BLaER1 (cell line): Measurements from ENCODE around the gene NPIPB2.

Experiments
- H3K27ac ChIP-seq: shearing (Covaris generic); formaldehyde crosslinking; 2 replicates; pipeline ENCODE4 v1.8.1; 2022
- H3K27me3 ChIP-seq: shearing (Covaris generic); formaldehyde crosslinking; 2 replicates; pipeline ENCODE4 v1.8.1; 2022
- H3K36me3 ChIP-seq: shearing (Covaris generic); formaldehyde crosslinking; 2 replicates; pipeline ENCODE4 v1.8.1; 2022
- H3K4me1 ChIP-seq: shearing (Covaris generic); formaldehyde crosslinking; 2 replicates; pipeline ENCODE4 v1.8.1; 2022
- H3K4me2 ChIP-seq: shearing (Covaris generic); formaldehyde crosslinking; 2 replicates; pipeline ENCODE4 v1.8.1; 2022
- H3K4me3 ChIP-seq: shearing (Covaris generic); formaldehyde crosslinking; 2 replicates; pipeline ENCODE4 v1.8.1; 2022
- H3K9ac ChIP-seq: shearing (Covaris generic); formaldehyde crosslinking; 2 replicates; pipeline ENCODE4 v1.8.1; 2022
- H3K9me3 ChIP-seq: shearing (Covaris generic); formaldehyde crosslinking; 2 replicates; pipeline ENCODE4 v1.8.1; 2022
- H4K20me1 ChIP-seq: shearing (Covaris generic); formaldehyde crosslinking; 2 replicates; pipeline ENCODE4 v1.8.1; 2022
- Cebpa-rat ChIP-seq: shearing (Covaris generic); IDR thresholded peaks from 2 replicates; pipeline ENCODE4 v1.8.1; 2022

Gene NPIPB2

DNA sequence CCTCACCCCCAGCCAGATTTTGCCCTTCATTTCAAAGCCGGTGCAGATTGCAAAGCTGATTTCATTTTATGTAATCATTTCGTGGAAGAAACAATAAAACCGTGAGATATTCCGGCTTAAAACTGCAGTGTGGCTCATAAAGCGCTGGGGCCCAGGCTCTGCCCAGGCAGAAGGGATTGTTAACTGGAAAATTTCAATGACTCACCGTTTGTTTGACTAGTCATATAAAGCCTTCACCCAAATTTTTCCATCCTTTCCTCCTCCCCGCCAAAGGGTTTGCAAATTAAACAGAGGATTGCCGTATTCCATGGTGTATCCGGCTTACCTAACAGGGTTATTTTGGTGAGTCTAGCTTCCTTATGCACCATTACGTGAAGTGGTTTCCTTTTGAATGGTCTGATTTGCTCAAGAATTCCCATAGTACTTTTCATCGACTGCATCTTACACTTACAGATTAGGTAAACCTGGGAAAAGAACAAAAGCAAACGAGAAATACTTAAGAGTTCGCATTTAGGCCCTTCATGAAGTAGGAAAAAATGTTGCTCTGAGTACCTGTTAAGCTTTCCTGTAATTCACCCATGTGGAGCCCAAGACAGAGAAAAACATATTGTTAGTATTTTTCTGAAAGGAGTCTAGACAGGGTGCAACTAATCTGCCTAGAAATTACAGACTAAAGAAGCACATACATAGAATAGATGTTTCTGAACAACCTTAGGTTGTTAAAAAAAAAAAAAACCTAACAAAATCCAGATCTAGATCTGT is 25.1 kb downstream of the NPIPB2 start:
- no peak for TF ChIP-seq Cebpa-rat
- Histone ChIP-seq H3K36me3 (no peaks in the 10 kb centered on the region; the same call in 1 of the 2 replicates), H3K27me3 (no peaks in the 10 kb centered on the region), H3K4me3 (peak overlapping the region; percentile 98), H3K4me2 (peak overlapping the region; percentile 92), H3K9me3 (no peaks in the 10 kb centered on the region), H3K4me1 (peaks cover 30% of the 10 kb centered on the region), H4K20me1 (peaks cover 38% of the 10 kb centered on the region), H3K27ac (peak overlapping the region; percentile 62), H3K9ac (peak overlapping the region; percentile 61)

- H3K36me3 ChIP-seq, result peaks cover 5% of the 10 kb centered on the region; the same call in 1 of the 2 replicates
- no peak for TF ChIP-seq Cebpa-rat
- peak within 1 kb of the TSS; percentile 94 for H3K27ac ChIP-seq
- H3K4me2 ChIP-seq, result peak within 1 kb of the TSS; percentile 92
- H3K4me1 ChIP-seq, result peaks cover 38% of the 10 kb centered on the region
- peak within 1 kb of the TSS; percentile 98 for H3K4me3 ChIP-seq
- H4K20me1 ChIP-seq, result peaks cover 46% of the 10 kb centered on the region
- H3K27me3 ChIP-seq, result no peaks in the 10 kb centered on the region
- peak within 1 kb of the TSS; percentile 96 for H3K9ac ChIP-seq
- H3K9me3 ChIP-seq, result no peaks in the 10 kb centered on the region
Measured at GRCh38 chr16:11915644-11916523, 26.0 kb downstream of the NPIPB2 start, which contains the start of gene GSPT1. GSPT1 (minus strand) TSS chr16:11915956; CDS start chr16:11915720, 236 bp downstream.

- Histone ChIP-seq H3K9me3 (no peaks in the 10 kb centered on the region), H3K27ac (peak overlapping the region; percentile 94), H4K20me1 (peaks cover 53% of the 10 kb centered on the region)
Measured at GRCh38 chr16:11915114-11915643, 26.7 kb downstream of the NPIPB2 start.

DNA sequence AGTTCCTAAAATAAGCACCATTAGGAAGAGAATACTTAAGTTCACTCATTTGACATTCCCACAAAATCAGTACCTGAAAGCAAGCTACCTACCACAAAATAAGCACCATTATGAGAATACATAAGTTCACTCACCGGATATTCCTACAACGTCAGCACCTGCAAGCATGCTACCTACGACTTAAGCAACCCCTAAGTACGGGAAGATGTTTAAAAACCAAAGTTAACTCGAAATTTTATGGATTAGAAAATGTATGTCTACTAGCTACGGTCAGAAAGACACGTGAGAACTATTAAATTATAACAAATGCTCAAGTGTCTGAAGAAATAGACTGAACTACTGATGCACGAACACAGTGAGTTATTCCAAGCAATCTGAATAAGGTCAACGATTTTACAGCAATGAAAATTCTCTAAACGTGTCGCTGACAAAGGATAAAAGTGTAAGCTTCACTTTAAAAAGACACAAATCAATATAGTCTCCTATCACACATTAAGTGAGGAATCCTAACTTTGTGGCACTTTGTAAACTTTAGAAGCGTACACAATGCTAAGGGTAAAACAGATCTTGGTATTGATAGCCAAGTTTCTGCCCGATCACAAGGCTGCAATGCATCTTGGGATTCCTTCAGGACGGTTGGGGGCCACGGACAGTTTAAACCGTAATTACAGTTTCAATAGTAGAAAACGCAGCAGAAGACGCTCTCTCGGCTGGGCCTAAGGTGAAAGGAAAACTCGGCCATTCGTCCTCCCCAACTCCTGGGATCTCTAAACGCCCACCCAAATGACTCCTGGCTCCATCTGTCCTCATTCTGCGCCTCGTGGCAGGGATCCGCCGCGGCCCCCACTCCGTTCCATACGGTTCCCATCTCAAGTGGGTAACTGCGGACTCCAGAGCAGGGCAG is 27.4 kb downstream of the NPIPB2 start:
- Histone ChIP-seq H3K4me2 (peak overlapping the region; percentile 86), H4K20me1 (peaks cover 60% of the 10 kb centered on the region), H3K27me3 (no peaks in the 10 kb centered on the region), H3K27ac (peak overlapping the region; percentile 94), H3K9ac (peak overlapping the region; percentile 96), H3K4me3 (peak overlapping the region; percentile 98), H3K9me3 (no peaks in the 10 kb centered on the region), H3K36me3 (peaks cover 9% of the 10 kb centered on the region), H3K4me1 (peaks cover 52% of the 10 kb centered on the region)
- no peak for TF ChIP-seq Cebpa-rat

More at GRCh38 chr16:11915114-11915643, 26.7 kb downstream of the NPIPB2 start:
- Histone ChIP-seq H3K36me3 (peaks cover 5% of the 10 kb centered on the region; the same call in 1 of the 2 replicates), H3K4me1 (peaks cover 45% of the 10 kb centered on the region), H3K9ac (peak overlapping the region; percentile 96), H3K27me3 (no peaks in the 10 kb centered on the region), H3K4me3 (peak overlapping the region; percentile 98), H3K4me2 (peak overlapping the region; percentile 86)
- TF ChIP-seq Cebpa-rat, result no peak

- peak overlapping the region; percentile 94; the same call in 1 of the 2 replicates for H3K27ac ChIP-seq
- peaks cover 55% of the 10 kb centered on the region for H3K4me1 ChIP-seq
- H3K27me3 ChIP-seq, result no peaks in the 10 kb centered on the region
- peak overlapping the region; percentile 96 for H3K9ac ChIP-seq
- peaks cover 69% of the 10 kb centered on the region for H4K20me1 ChIP-seq
- H3K4me3 ChIP-seq, result peak overlapping the region; percentile 98
- TF ChIP-seq Cebpa-rat, result no peak
- H3K36me3 ChIP-seq, result peaks cover 18% of the 10 kb centered on the region
- no peaks in the 10 kb centered on the region for H3K9me3 ChIP-seq
- H3K4me2 ChIP-seq, result peak overlapping the region; percentile 86
Measured at GRCh38 chr16:11913425-11914079, 28.3 kb downstream of the NPIPB2 start.

- H3K9ac ChIP-seq, result no peak overlapping the region; the same call in 1 of the 2 replicates
Measured at GRCh38 chr16:11909653-11910545, 31.9 kb downstream of the NPIPB2 start.

DNA sequence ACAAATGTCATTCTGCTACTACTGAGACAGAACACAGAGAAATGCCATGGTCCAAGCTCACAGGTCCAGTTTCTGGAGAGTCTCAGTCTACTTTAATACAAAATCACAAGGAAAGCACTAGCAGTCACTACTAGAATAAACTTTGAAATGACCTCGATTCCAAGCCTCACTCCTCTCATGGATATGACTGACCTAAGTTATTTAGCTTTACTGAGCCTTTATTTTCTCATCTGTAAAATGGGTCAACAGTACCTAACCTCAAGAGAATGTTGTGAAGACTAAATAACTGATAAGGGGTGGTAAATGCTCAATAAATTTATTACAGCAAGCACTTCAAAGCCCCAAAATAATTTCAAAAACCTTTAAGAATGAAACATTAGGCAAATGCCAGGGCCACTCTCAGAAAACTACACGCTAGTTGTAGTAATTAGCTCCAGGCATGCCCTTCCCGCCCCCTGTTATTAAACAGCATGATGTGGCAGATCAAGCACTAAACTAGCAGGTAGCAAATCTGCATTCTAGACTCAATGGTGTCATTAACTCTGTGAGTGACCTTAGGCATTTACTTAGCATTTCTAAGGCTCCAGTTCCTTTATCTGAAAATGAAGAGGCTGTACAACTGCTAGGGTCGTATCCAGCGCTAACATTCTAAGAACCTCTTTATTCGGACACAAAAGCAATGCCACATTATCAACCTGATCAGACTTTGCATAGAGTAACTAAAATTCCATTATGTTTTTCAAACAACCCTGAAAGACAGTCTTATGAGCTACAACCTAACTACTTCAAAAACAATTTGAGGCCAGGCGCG is 34.5 kb downstream of the NPIPB2 start:
- no peak overlapping the region for H3K4me3 ChIP-seq
- peaks cover 43% of the 10 kb centered on the region for H3K4me1 ChIP-seq
- H3K36me3 ChIP-seq, result peaks cover 74% of the 10 kb centered on the region
- no peak overlapping the region for H3K4me2 ChIP-seq
- no peak overlapping the region for H3K27ac ChIP-seq
- no peak overlapping the region for H3K9ac ChIP-seq
- no peak for TF ChIP-seq Cebpa-rat
- peaks cover 100% of the 10 kb centered on the region for H4K20me1 ChIP-seq
- no peaks in the 10 kb centered on the region for H3K9me3 ChIP-seq
- H3K27me3 ChIP-seq, result no peaks in the 10 kb centered on the region

More at GRCh38 chr16:11909653-11910545, 31.9 kb downstream of the NPIPB2 start:
- Histone ChIP-seq H3K27me3 (no peaks in the 10 kb centered on the region), H3K4me2 (peak overlapping the region; percentile 35; the same call in 1 of the 2 replicates), H4K20me1 (peaks cover 100% of the 10 kb centered on the region), H3K36me3 (peaks cover 49% of the 10 kb centered on the region), H3K4me3 (no peak overlapping the region), H3K27ac (no peak overlapping the region), H3K4me1 (peaks cover 53% of the 10 kb centered on the region), H3K9me3 (no peaks in the 10 kb centered on the region)
- no peak for TF ChIP-seq Cebpa-rat
